Suppressor macrophage (primary cell): ENCODE results near the gene MFSD2A.
A peak's percentile ranks its signal among the peaks of the same experiment; 100 is the strongest.
"Not testable (repeated sequence)": the region's sequence is repeated elsewhere in the genome, so short reads cannot be mapped to it uniquely, and the experiment has no call there.

Experiments used
- DNase-seq, 4 experiments: peaks; one replicate each; pipeline ENCODE4 v3.0.0-alpha.2; 2020 to 2022
- total RNA-seq, 17 experiments: gene quantifications; one replicate each; lab custom pipeline; 2026; ENCODE audit warnings: mixed read lengths in 6 of 17, inconsistent platforms in 3 of 17; lab: John Stamatoyannopoulos, UW

The MFSD2A gene
- total RNA-seq = 41.5 to 294 (median 83.9) reads per million in 17 experiments

DNA sequence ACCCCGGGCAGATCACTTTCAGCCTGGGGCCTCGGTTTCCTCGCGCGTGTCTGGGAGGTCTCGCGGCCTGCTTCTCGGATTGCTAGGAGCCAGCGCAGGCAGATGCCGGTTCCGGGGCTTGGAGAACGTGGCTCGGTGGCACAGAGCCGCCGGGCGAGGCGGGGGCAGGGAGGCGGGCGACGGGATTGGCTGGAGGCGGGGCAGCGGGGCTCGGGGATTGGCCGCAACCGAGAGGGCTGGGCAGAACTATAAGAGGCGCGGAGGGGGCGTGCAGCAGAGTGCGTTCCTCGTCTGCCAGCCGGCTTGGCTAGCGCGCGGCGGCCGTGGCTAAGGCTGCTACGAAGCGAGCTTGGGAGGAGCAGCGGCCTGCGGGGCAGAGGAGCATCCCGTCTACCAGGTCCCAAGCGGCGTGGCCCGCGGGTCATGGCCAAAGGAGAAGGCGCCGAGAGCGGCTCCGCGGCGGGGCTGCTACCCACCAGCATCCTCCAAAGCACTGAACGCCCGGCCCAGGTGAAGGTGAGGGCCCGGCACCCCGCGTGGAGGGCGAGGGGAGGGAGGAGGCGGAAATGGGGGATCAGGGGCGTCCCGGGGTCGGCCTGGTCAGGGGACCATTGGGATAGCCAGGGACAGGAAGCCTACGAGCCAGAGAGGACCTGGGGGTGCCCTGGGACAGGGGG, at the start of gene MFSD2A:
Gene MFSD2A, plus strand, starts transcription at position 276 of the 677 bp plus-strand sequence. Its CDS starts 148 bp downstream, at position 424.
- DNase-seq = peak; percentile 94 to 97 (median 96)

GRCh38 chr1:39905172-39905571, 49.8 kb upstream of the MFSD2A start:
- DNase-seq = peak in 3 of 4 experiments; percentile 28 to 40 (median 40)

DNA sequence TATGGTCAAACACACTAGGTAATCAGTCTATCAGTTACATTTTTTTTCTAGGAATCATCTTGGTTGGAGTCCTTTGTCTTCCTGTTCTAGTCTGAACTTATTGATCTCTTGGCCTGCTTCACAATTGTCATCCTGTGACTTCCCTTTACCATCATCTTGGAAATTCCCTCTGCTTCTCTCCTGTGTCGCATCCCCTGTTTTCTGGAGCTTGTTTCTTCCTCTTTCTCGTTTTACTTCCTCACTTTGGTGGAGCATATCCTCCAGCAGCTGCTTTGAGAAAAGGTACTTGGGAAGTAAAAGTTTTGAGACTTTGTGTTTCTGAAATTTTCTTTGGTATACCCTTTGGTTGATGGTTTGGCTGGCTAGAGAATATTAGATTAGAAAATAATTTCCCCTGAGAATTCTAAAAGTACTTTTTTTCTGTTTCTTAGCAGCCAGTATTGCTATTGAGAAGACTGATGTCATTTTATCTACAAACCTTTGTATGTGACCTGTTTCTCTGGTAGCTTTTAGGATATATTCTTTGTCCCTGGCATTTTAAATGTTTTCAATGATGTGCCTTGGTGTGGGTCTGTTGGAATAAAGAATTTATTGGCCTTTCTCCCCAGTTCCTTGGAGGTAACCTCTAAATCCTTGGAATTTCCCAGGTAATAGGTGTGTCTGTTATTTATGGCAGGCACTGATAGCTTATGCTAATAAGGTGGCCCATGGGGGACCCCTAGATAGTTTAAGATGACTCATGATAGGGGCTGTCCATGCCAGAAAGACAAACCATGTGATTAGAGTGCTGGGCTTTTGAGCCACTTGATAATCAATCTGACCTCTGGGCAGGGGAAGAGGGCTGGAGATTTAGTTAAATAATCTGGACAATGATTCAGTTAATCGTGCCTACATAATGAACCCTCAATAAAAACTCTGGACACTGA, 47.2 kb upstream of the MFSD2A start:
- DNase-seq = peak; percentile 63 to 88 (median 80)

DNA sequence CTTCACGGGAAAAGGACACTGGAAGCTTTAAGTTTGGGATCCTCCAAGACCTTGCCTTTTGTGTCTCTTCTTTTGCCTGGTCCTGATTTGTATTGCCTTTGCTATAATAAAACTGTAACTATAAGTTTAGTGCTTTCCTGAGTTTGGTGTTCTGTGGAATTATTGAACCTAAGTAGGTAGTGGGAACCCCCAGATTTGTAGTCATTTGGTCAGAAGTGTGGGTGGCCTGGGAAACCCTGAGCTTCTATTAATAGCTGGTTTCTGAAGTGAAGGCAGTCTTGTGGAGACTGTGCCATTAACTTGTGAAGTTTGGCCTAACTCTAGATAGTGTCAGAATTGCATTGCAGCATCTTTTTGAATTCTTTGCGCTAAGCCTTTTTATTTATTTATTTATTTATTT, 46.4 kb upstream of the MFSD2A start:
- no peak for DNase-seq

- DNase-seq = no peak
Observed at GRCh38 chr1:39910263-39910662, 44.7 kb upstream of the MFSD2A start.

GRCh38 chr1:39913136-39913535, 41.8 kb upstream of the MFSD2A start:
- not testable (repeated sequence) for DNase-seq

- peak in 1 of 4 experiments; percentile 1 for DNase-seq
Observed at GRCh38 chr1:39915499-39916129, 39.3 kb upstream of the MFSD2A start.

DNA sequence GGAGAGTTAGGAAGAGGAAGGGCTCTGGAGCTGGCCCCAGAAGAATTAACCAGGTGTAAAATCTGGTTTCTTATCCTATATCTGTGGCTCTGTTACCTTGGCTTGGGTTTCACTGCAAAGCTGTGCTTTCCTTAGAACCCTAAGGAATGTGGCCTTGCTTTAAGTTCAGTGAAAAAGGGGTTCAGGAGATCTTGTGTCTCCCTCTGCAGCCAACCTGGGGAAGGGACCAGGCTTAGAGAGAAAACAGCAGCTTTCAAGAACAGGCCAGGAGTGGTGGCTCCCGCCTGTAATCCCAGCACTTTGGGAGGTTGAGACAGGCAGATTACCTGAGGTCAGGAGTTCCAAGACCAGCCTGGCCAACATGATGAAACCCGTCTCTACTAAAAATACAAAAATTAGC, 37.1 kb upstream of the MFSD2A start:
- peak in 3 of 4 experiments; percentile 34 to 53 (median 51) for DNase-seq

DNA sequence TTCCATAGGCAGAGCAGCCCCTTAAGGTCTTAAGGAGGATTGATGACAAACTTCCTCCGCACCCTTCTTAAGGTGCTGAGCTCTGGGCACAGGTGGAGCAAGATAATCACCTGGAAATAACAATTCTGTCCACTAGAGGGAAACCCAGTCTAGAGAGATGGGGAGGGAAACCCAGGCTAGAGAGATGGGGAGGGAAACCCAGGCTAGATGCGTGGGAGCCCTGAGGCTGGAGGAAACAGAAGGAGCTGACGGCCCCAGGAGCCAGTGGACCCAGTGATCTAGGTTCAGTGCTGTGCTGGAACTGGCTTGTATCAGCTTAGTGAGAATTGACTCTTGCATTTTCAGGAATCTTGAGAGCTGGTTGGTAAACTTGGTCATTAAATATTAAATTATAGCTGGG, 35.4 kb upstream of the MFSD2A start:
- peak; percentile 73 to 90 (median 88) for DNase-seq

- no peak for DNase-seq
Observed at GRCh38 chr1:39922251-39922688, 32.7 kb upstream of the MFSD2A start.

DNA sequence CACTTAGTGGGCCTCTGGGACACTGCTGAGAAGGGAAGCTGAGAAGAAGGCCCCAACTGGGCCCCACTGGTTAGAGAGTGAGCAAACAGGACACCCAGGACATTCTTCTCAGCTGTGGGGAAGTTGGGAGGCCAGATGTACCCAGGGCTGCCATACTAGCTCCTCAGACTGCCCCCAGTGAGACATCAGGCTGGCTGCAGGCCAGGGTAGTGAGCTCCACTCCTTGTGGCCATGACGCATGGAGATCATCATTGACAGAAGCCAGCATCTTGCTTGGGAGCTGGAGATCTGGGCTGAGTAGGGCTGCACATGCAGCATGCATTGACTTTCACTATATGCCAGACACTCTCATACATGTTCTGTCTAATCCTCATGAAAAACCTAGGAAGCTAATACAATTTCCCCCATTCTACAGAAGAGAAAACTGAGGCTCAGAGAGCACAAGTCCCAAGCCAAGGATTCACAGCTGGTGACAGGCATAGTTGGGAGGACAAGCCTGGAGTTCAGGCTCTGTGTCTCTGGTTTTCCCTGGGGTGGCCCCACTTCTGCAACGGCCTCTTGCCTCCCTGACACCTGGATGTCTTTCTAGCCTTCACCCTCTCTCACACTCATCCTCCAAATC, 29.1 kb upstream of the MFSD2A start:
- DNase-seq = peak; percentile 67 to 86 (median 78)

DNA sequence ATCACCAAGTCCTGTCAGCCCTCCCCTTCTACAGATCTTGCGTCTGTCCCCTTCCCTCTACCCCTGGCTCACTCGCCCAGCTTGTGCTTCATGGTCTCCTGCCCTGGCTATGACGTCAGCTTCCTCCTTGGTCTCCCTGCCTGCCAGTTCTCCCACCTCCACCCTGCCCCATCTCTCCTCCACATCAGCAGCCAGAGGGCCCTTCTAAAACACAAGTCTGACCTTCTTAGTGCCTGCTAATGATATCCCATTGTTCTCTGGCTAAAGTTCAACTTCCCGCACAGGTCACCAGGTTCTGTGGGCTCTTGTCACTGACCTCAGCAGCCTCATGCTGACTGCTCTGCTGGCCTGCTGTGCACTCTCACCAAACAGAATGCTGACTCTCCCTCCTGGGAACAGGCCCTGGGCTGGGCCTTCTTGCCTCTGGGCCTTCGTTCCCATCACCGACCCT, 28.6 kb upstream of the MFSD2A start:
- DNase-seq = peak; percentile 73 to 89 (median 84)

DNA sequence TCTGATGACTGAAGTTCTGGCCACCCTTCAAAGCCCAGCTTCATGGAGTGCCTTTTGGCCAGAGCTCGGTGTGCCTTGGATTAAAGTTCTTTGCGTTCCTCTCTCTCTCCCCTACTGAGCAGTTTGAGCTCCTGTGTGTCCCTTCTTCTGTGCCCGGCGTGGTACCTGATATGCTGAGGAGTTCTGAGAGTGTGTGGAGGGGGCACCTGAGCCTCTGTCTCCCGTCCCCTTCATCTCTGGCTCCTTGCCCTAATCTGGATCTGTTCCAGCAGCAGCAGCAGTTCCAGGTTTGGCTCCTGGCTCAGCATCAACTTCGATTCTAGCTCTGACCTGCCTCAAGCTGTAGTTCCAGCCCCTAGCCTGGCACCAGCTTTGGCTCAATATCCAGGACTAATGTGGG, 28.1 kb upstream of the MFSD2A start:
- DNase-seq = no peak

- peak; percentile 27 to 72 (median 63) for DNase-seq
Observed at GRCh38 chr1:39927538-39927937, 27.4 kb upstream of the MFSD2A start.

GRCh38 chr1:39928809-39929587, 25.9 kb upstream of the MFSD2A start:
- no peak for DNase-seq

GRCh38 chr1:39933956-39934941, 20.7 kb upstream of the MFSD2A start:
- peak; percentile 97 to 100 (median 98) for DNase-seq

DNA sequence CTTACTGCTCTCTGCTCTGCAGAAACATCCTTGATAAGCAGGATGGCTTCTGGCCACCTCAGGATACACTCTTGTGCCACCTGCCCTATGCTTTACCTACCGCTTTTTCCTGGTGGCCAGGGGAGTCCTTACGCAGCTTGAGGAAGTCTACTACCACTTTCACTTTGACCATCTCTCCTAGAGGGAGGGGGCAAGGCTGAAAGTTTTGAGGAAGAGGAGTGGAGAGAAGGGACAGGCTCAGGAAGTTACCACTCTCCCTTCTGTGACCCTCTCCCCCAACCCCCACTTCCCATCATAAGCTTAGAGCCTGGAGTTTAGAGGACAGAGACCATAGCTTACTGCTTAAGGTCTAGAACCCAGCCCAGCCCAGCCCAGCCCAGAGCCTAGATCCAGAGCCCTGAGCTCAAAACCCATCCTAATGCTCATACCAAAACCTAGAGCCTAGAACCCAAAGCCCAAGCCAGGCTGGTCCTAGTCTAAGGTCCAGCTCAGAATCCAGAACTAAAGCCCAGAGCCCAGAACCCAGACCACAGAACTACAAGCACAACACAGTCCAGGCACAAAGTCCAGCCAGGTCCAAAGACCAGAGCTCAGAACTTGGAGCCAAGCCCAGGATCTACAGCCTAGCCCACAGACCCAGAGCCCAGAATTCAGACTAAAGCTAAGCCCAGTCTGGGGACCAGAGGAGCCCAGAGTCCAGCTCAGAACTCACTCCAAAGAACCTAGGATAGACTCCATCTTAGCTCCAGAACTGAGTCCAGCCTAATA, 18.0 kb upstream of the MFSD2A start:
- DNase-seq = peak; percentile 64 to 85 (median 79)

DNA sequence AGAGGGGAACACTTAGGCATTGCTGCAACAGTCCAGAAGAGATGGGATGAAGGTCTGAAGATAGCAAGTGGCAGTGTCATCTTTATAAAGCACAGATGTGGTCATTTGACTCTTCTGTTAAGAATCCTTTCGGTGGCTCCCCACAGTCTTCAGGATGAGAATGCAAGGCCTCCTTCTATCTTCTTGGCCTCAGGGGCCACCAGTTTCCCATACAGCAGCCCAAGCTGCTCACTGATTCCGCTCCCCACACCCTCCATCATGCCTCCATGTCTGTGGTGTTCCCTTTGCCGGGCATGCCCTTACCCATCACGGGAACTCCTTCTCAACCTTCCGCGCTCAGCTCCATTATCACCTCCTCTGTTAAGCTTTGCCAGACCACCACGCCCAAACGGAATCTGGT, 16.1 kb upstream of the MFSD2A start:
- no peak for DNase-seq

GRCh38 chr1:39940253-39940652, 14.7 kb upstream of the MFSD2A start:
- DNase-seq = peak; percentile 67 to 85 (median 82)
